Left forelimb (tissue), 1 donor: Measurements from ENCODE around the gene MOXD1.
"Not testable (repeated sequence)": the region's sequence is repeated elsewhere in the genome, so short reads cannot be mapped to it uniquely, and the experiment has no call there.

Experiments used
- DNase-seq: peaks from one replicate; pipeline ENCODE4 v3.0.0-alpha.2; 2018; ENCODE audit warnings: low spot score

MOXD1 gene

GRCh38 chr6:132282696-132283095 lies 118.6 kb downstream of the MOXD1 start:
- no peak for DNase-seq

- DNase-seq: no peak
Measured at GRCh38 chr6:132280436-132280835, 120.8 kb downstream of the MOXD1 start.

GRCh38 chr6:132279592-132280139 lies 121.6 kb downstream of the MOXD1 start:
- DNase-seq: peak; percentile 79

- DNase-seq: no peak
Measured at GRCh38 chr6:132275066-132275970, 126.0 kb downstream of the MOXD1 start.

- DNase-seq: no peak
Measured at GRCh38 chr6:132272776-132273175, 128.5 kb downstream of the MOXD1 start.

- no peak for DNase-seq
Measured at GRCh38 chr6:132270726-132271402, 130.4 kb downstream of the MOXD1 start.

GRCh38 chr6:132268666-132269065 lies 132.6 kb downstream of the MOXD1 start:
- not testable (repeated sequence) for DNase-seq

DNA sequence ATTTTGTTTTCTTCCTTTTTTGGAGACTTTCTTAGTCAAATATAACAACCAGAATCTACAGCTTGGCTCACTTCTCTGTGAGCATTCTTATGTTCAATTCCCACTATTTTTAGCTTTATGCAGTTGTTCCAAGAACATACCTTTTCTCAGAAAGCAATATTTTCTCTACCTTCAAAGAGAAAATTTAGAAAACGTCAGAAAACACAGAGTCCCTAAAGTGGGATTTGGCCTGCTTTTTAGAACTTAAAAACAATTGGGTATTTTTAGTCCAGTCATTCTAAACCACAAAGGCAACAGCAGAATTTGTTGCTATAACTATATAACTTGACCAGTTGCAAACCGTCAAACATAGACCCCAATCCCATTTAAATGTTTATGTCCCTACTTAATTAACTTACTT lies 133.1 kb downstream of the MOXD1 start:
- DNase-seq: no peak

GRCh38 chr6:132265451-132266097 lies 135.7 kb downstream of the MOXD1 start:
- DNase-seq: no peak

- DNase-seq: no peak
Measured at GRCh38 chr6:132264021-132264500, 137.2 kb downstream of the MOXD1 start.

DNA sequence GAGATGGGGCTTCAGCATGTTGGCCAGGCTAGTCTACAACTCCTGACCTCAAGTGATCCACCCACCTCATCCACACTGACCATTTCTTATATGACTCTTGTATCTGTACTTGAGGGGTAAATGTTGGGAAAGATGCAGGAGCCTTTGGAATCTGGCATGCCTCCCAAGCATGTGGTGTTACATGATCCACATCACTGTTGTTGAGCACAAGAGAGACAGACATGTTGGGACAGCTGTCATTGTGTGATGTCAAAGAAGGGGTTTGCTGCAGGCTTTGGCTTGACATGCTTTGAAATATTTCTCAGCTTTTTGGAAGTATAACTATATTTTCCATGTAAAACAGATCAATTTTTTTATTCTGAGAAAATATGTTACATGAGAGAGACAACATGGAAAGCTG lies 139.9 kb downstream of the MOXD1 start:
- no peak for DNase-seq

GRCh38 chr6:132259070-132259469 lies 142.2 kb downstream of the MOXD1 start:
- DNase-seq: no peak

GRCh38 chr6:132257561-132257960 lies 143.7 kb downstream of the MOXD1 start:
- no peak for DNase-seq

- DNase-seq: no peak
Measured at GRCh38 chr6:132256457-132256856, 144.8 kb downstream of the MOXD1 start.

DNA sequence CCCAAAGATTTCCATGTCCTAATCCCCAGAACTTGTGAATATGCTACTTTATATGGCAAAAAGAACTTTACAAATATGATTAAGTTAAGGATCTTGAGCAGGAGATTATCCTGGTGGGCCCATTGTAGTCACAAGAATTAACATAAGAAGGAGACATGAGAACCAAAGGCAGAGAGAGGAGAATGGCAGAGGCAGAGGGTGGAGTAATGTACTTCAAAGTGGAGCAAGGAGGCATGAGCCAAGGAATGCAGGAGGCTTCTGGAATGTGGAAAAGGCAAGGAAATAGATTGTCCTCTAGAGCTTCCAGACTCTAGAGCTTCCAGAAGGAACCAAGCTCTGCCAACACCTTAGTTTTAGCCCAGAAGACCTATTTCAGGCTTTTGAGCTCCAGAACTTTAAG lies 147.4 kb downstream of the MOXD1 start:
- DNase-seq: no peak

GRCh38 chr6:132253211-132253610 lies 148.1 kb downstream of the MOXD1 start:
- DNase-seq: no peak

GRCh38 chr6:132252113-132252512 lies 149.2 kb downstream of the MOXD1 start:
- DNase-seq: no peak

- DNase-seq: no peak
Measured at GRCh38 chr6:132251711-132252110, 149.6 kb downstream of the MOXD1 start.

DNA sequence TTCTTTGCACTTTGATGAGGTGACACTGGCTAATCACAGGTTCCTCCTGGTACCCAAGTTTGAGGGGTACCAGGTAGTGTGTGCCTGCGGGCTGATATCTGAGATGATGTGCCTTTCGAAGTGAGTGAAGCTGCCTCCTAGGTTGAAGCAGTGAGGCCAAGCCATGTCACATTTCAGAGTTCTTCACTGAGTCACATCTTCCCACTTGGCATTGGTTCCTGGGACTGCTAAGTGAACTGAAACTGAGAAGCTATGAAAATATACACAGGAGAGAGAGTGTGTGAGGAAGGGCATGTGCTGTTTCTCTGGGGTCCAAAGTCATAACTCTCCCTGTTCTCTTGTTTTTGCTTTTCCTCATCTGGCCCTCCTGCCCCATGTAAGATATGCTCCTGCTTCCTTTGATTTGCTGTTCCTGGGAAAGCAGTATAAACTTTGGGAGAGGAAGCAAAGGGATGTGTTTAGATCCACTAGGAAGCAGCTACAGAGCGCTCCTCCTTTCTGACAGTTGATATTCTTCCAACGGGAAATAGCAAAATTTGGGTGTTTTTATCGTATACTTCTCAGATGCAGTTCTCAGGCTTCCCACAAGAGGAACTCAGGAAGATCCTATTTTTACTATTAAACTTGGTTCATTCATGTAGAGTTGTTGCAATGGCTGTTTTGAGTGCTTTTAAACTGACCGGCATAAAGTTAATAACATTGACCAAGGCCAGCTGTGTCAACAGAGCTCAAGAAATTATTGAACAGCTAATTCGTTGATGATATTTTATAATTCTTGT lies 153.7 kb downstream of the MOXD1 start:
- no peak for DNase-seq

GRCh38 chr6:132246632-132247270 lies 154.5 kb downstream of the MOXD1 start:
- DNase-seq: no peak

DNA sequence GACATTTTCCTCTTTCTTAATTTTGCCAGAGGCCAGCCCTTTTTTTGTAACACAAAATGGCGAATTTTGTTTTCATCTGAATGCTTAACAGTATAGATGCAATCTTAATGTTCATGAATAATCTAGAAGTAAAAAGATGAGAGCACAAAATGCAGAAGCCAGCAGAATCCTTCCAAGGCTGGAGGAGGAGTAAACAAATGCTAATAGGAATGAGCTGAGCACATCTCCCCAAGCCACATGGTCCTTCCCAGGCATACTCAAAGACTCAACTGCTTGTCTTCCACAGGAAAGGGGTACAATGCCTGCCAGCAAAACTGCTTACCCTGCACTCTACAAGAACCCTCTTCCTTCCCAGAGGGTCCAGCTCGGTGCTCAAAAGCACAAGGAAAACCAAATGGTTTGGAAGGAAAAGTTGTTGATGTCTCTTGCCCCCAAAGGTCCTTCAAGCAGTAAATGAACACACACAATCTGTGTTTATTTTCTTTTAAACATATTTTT lies 155.1 kb downstream of the MOXD1 start:
- DNase-seq: no peak
